ENCODE measurements around the gene NUDT21.

Gene NUDT21

DNA sequence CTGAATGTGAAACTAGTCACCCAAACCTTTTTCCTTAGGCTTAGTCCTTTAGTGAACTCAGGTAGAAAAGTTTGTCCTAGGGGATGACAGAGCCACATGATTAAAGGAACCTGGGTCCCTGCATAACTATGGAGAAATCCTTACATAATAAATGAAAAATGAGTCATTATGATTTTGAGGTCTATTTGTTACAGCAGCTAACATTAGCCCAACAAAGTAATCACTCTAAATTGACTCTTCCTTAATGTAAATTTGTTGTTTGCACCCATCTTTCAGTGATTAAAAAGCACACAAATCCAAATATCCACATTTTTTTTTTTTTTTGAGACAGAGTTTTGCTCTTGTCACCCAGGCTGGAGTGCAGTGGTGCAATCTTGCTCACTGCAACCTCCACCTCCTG, 32.3 kb upstream of the NUDT21 start:
- no peak overlapping the region for H3K27ac Mint-ChIP-seq
- no peak overlapping the region for H3K4me3 Mint-ChIP-seq
- no peaks in the 10 kb centered on the region for H3K9me3 Mint-ChIP-seq
- peaks cover 4% of the 10 kb centered on the region for H3K4me1 Mint-ChIP-seq
- TF ChIP-seq CTCF (IDR thresholded peaks at IDR 0.05; ENCODE audit: unreplicated experiment in 3 of 3) = no peak
- no peaks in the 10 kb centered on the region for H3K27me3 Mint-ChIP-seq (ENCODE audit: low read depth)
- H3K36me3 Mint-ChIP-seq (ENCODE audit: low read depth) = peaks cover 46% of the 10 kb centered on the region

DNA sequence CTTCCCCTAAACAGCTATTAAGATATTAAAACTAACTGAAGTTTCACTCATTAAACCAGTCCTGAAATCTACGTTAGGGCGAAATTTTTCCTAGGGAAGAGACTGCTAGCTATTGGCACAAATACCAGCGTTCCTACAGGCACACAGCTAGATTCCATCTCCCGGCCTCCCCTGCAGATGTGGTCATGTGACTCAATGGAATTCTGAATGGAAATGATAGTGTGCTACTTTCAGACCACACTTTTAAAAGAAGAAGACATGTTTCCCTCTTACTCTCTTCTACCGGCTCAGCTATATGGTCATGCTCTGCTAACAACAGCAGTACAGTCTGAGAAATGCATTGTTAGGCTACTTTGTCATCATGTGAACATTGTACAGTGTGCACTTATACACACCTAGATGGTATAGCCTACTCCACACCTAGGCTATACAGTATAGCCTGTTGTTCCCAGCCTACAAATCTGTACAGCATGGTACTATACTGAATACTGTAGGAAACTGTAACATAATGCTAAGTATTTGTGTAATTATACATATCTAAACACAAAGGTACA, 31.6 kb upstream of the NUDT21 start:
- Mint-ChIP-seq H3K4me3 (no peak overlapping the region), H3K4me1 (peaks cover 4% of the 10 kb centered on the region), H3K27ac (no peak overlapping the region), H3K27me3 (ENCODE audit: low read depth) (no peaks in the 10 kb centered on the region), H3K36me3 (ENCODE audit: low read depth) (peaks cover 47% of the 10 kb centered on the region), H3K9me3 (no peaks in the 10 kb centered on the region)
- TF ChIP-seq CTCF (IDR thresholded peaks at IDR 0.05; ENCODE audit: unreplicated experiment in 3 of 3) = no peak

DNA sequence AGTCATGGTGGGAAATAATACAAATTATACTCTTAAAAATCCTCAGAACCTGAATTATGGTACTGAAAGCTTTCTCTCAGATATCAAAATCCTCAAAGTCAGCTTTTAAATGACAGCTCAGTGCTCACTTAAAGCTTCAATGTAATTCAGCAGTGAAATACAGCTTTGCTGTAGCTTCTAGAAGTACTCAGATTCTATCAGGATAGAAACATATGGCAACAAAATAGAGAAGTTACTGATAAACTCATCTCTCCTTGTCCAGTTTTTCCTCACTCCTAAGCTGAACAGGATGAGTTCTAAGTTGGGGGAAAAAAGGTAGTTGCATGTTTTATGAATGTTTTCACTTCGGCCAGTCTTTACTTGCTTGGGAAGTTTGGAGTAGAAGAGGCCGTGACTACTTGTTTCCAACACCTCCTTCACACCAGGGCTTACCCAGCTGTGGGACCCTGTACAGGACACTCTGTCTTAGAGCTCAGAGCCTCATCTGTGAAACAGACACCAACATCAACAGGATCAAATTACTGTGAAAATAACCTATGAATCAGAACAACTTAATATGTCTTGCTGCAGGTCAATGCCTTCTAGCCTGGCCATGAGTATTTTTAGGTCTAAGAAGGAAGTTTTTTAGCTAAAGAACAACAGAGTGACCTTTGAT, 30.5 kb upstream of the NUDT21 start:
- no peak for TF ChIP-seq CTCF (IDR thresholded peaks at IDR 0.05; ENCODE audit: unreplicated experiment in 3 of 3)
- no peaks in the 10 kb centered on the region for H3K9me3 Mint-ChIP-seq
- no peaks in the 10 kb centered on the region for H3K27me3 Mint-ChIP-seq (ENCODE audit: low read depth)
- peaks cover 55% of the 10 kb centered on the region for H3K36me3 Mint-ChIP-seq (ENCODE audit: low read depth)
- peaks cover 4% of the 10 kb centered on the region for H3K4me1 Mint-ChIP-seq
- no peak overlapping the region for H3K4me3 Mint-ChIP-seq
- no peak overlapping the region for H3K27ac Mint-ChIP-seq

GRCh38 chr16:56480776-56481467, 29.8 kb upstream of the NUDT21 start:
- no peak for TF ChIP-seq CTCF (IDR thresholded peaks at IDR 0.05; ENCODE audit: unreplicated experiment in 3 of 3)
- Mint-ChIP-seq H3K4me3 (no peak overlapping the region), H3K9me3 (no peaks in the 10 kb centered on the region), H3K36me3 (ENCODE audit: low read depth) (peaks cover 57% of the 10 kb centered on the region), H3K27ac (no peak overlapping the region), H3K4me1 (peaks cover 4% of the 10 kb centered on the region), H3K27me3 (ENCODE audit: low read depth) (no peaks in the 10 kb centered on the region)

DNA sequence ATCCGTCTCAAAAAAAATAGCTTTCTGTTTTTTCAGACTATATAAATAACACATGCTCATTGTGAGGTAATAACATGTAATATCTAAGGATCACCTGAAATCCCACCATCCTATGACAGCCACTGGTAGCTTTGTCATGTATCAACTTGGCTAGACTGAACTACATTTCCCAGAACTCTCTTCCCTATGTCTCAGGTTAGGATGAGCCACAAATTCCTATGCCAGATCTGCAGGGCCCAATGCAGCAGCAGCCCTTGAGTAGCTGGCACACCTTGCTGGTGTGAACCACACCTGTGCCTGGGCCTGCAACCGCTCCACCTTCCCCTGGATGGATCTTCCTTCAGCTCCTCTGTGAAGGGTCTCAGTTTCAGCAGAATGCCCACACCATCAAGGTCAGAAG, 28.3 kb upstream of the NUDT21 start:
- no peak overlapping the region for H3K4me3 Mint-ChIP-seq
- H3K4me1 Mint-ChIP-seq = peaks cover 4% of the 10 kb centered on the region
- H3K9me3 Mint-ChIP-seq = no peaks in the 10 kb centered on the region
- peaks cover 59% of the 10 kb centered on the region for H3K36me3 Mint-ChIP-seq (ENCODE audit: low read depth)
- TF ChIP-seq CTCF (IDR thresholded peaks at IDR 0.05; ENCODE audit: unreplicated experiment in 3 of 3) = no peak
- H3K27ac Mint-ChIP-seq = no peak overlapping the region
- no peaks in the 10 kb centered on the region for H3K27me3 Mint-ChIP-seq (ENCODE audit: low read depth)

All from nephron (organoid).